Astrocyte of the cerebellum (primary cell): ENCODE data around the gene ACTL9.

Experiments used
- DNase-seq: peaks from one replicate; pipeline ENCODE4 v3.0.0-alpha.2; 2011; ENCODE audit warnings: low read depth
- H3K4me3 ChIP-seq: 2 replicates; pipeline ENCODE4 v1.5.1; 2011; ENCODE audit warnings: mild to moderate bottlenecking, low read depth, low read length, moderate library complexity
- CTCF ChIP-seq: IDR thresholded peaks from 2 replicates; pipeline ENCODE4 v1.5.1; 2012; ENCODE audit warnings: low read length, low read depth, moderate library complexity, mild to moderate bottlenecking; ENCODE audit errors: missing control alignments
- in situ Hi-C: cut with HindIII; loops from 2 replicates; pipeline ENCODE4 v1.10.0; 2017; ENCODE audit warnings: low sequenced_read_pairs

The ACTL9 gene

GRCh38 chr19:8678244-8678807 is 20.3 kb downstream of the ACTL9 start:
- in situ Hi-C loops, result loop anchor here (25.0 kb wide), 1 partner anchor 184 kb away; no protein-coding TSS in a partner anchor
- TF ChIP-seq CTCF, result no peak
- H3K4me3 ChIP-seq, result no peak overlapping the region
- no peak for DNase-seq

GRCh38 chr19:8675066-8675465 is 23.5 kb downstream of the ACTL9 start:
- H3K4me3 ChIP-seq, result no peak overlapping the region
- in situ Hi-C loops, result loop anchor here (25.0 kb wide), 1 partner anchor 187 kb away; no protein-coding TSS in a partner anchor
- no peak for DNase-seq
- no peak for TF ChIP-seq CTCF

- no peak for TF ChIP-seq CTCF
- DNase-seq, result no peak
- in situ Hi-C loops, result loop anchor here (25.0 kb wide), 1 partner anchor 414 kb away; the partner anchor contains the start of gene OR1M1
- H3K4me3 ChIP-seq, result no peak overlapping the region
Observed at GRCh38 chr19:8673276-8673891, 25.2 kb downstream of the ACTL9 start.

GRCh38 chr19:8666814-8667405 is 31.7 kb downstream of the ACTL9 start:
- no peak overlapping the region for H3K4me3 ChIP-seq
- in situ Hi-C loops, result loop anchor here (25.0 kb wide), 1 partner anchor 420 kb away; the partner anchor contains the start of gene OR1M1
- TF ChIP-seq CTCF, result no peak
- no peak for DNase-seq

DNA sequence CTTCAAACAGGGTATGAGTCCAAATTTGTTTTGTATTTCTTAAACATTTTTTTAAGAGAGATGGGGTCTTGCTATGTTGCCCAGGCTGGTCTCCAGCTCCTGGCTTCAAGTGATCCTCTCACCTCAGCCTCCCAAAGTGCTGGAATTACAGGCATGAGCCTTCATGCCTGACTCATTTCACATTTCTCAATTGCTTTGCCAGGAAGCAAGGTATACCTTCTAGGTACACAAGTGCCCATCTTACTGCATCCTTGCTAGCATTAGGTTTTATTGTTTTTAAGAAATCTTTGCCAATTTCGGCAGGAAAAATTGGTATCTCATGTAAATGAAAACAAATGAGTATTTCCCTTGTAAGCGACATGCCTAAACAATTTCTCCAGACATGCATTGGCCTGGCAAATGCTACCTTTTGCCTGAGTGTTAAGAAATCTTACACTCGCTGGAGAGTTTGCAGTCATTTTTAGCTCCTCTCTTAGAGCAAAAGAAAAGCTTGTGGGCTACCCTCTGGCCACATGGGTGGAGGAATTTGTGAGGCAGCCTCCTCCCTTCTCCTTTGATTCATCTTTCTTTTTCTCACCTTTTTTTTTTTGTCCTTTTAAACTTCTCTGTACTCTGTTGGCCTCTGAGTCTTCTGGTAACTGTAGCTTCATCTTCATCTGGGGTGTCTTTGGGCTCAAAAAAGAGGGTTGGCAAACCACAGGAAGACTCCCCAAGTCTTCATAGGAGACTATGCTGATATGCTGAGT is 33.0 kb downstream of the ACTL9 start:
- H3K4me3 ChIP-seq, result no peak overlapping the region
- in situ Hi-C loops, result loop anchor here (25.0 kb wide), 1 partner anchor 422 kb away; the partner anchor contains the start of gene OR1M1
- no peak for DNase-seq

More for the DNA sequence above, 33.0 kb downstream of the ACTL9 start:
- no peak for TF ChIP-seq CTCF
